Loucy (cell line): Measurements from ENCODE around the gene BCL2L11.

Experiments
- CTCF ChIP-seq: fragments of 200-600 bp; sonication (generic); conservative IDR thresholded peaks from 2 replicates; pipeline ENCODE4 v1.5.1; 2014; ENCODE audit warnings: mild to moderate bottlenecking, antibody characterized with exemption, low read length
- EZH2phosphoT487 ChIP-seq: fragments of 200-600 bp; IDR thresholded peaks from 2 replicates; pipeline ENCODE4 v1.6.1; 2018; ENCODE audit warnings: antibody characterized with exemption, mild to moderate bottlenecking, moderate library complexity, borderline replicate concordance

- TF ChIP-seq CTCF = no peak
- no peak for TF ChIP-seq EZH2phosphoT487
These were observed 5.9 kb downstream of the BCL2L11 start for GRCh38 chr2:111126581-111126980.
